ENCODE results near the gene PAN2.
A peak's percentile ranks its signal among the peaks of the same experiment; 100 is the strongest.
"Not testable (repeated sequence)": the region's sequence is repeated elsewhere in the genome, so short reads cannot be mapped to it uniquely, and the experiment has no call there.

Gene PAN2

GRCh38 chr12:56347255-56347654 is 13.5 kb upstream of the PAN2 start:
- not testable (repeated sequence) for DNase-seq (ENCODE audit: low read depth, low spot score)

GRCh38 chr12:56346675-56347074 is 12.9 kb upstream of the PAN2 start:
- no peak for DNase-seq (ENCODE audit: low read depth, low spot score)

- DNase-seq (ENCODE audit: low read depth, low spot score), result not testable (repeated sequence)
Measured at GRCh38 chr12:56342290-56342689, 8.5 kb upstream of the PAN2 start.

- DNase-seq (ENCODE audit: low read depth, low spot score), result no peak
Measured at GRCh38 chr12:56341616-56342015, 7.8 kb upstream of the PAN2 start.

- DNase-seq (ENCODE audit: low read depth, low spot score), result no peak
Measured at GRCh38 chr12:56339158-56339422, 5.3 kb upstream of the PAN2 start.

- DNase-seq (ENCODE audit: low read depth, low spot score), result peak; percentile 65
Measured at GRCh38 chr12:56338308-56339157, 4.7 kb upstream of the PAN2 start, which contains the start of gene IL23A. Gene IL23A (plus strand): TSS chr12:56338884. CDS start chr12:56339045, 161 bp downstream.

GRCh38 chr12:56337753-56338251 is 4.0 kb upstream of the PAN2 start:
- DNase-seq (ENCODE audit: low read depth, low spot score), result no peak

- no peak for DNase-seq (ENCODE audit: low read depth, low spot score)
Measured at GRCh38 chr12:56336361-56337167, 2.8 kb upstream of the PAN2 start.

- DNase-seq (ENCODE audit: low read depth, low spot score), result not testable (repeated sequence)
Measured at GRCh38 chr12:56335527-56335926, 1.7 kb upstream of the PAN2 start.

GRCh38 chr12:56334490-56334793 is 642 bp upstream of the PAN2 start:
- no peak for DNase-seq (ENCODE audit: low read depth, low spot score)

- DNase-seq (ENCODE audit: low read depth, low spot score), result no peak
Measured at GRCh38 chr12:56333197-56333678, 562 bp downstream of the PAN2 start.

GRCh38 chr12:56332512-56333196 is 1.1 kb downstream of the PAN2 start:
- no peak for DNase-seq (ENCODE audit: low read depth, low spot score)

GRCh38 chr12:56330936-56331490 is 2.8 kb downstream of the PAN2 start:
- DNase-seq (ENCODE audit: low read depth, low spot score), result no peak

GRCh38 chr12:56326533-56326932 is 7.3 kb downstream of the PAN2 start:
- no peak for DNase-seq (ENCODE audit: low read depth, low spot score)

GRCh38 chr12:56326126-56326525 is 7.7 kb downstream of the PAN2 start:
- no peak for DNase-seq (ENCODE audit: low read depth, low spot score)

GRCh38 chr12:56324206-56324605 is 9.6 kb downstream of the PAN2 start:
- DNase-seq (ENCODE audit: low read depth, low spot score), result no peak

GRCh38 chr12:56321610-56322009 is 12.2 kb downstream of the PAN2 start:
- not testable (repeated sequence) for DNase-seq (ENCODE audit: low read depth, low spot score)

GRCh38 chr12:56321027-56321426 is 12.8 kb downstream of the PAN2 start:
- DNase-seq (ENCODE audit: low read depth, low spot score), result no peak

GRCh38 chr12:56317675-56318074 is 16.1 kb downstream of the PAN2 start:
- no peak for DNase-seq (ENCODE audit: low read depth, low spot score)

GRCh38 chr12:56315622-56316473 is 18.0 kb downstream of the PAN2 start, which contains the start of gene CNPY2:
Gene CNPY2 (minus strand): TSS chr12:56315988. CDS start chr12:56315217, 771 bp downstream.
- DNase-seq (ENCODE audit: low read depth, low spot score), result peak; percentile 88

GRCh38 chr12:56315249-56315621 is 18.6 kb downstream of the PAN2 start:
- DNase-seq (ENCODE audit: low read depth, low spot score), result no peak

All from activated naive CD8-positive, alpha-beta T cell treated with anti-CD3 and anti-CD28 coated beads, Interleukin-2, amount 50 U/mL, for 16 hours (primary cell).